GM23338 (cell line): ENCODE measurements around the gene GATAD2A.

Source experiments
- CREB1 ChIP-seq: fragments of 250-450 bp; sonication (Bioruptor Pico); IDR thresholded peaks from 2 replicates; pipeline ENCODE4 v1.5.0; 2020; ENCODE audit warnings: low read depth, mild to moderate bottlenecking, moderate library complexity
- CTCF ChIP-seq, 2 experiments: fragments of 200-600 bp in 1 of 2; sonication (generic) in 1 of 2; conservative IDR thresholded peaks; 2 replicates each; pipeline versions ENCODE4 v1.5.1 to v1.6.1; 2016 to 2017; ENCODE audit warnings: antibody characterized with exemption in 2 of 2, low read depth in 2 of 2, mild to moderate bottlenecking in 2 of 2, moderate library complexity in 1 of 2
- ETS1 ChIP-seq: IDR thresholded peaks from 2 replicates; pipeline ENCODE4 v1.6.1; 2016; ENCODE audit warnings: antibody characterized with exemption
- EZH2 ChIP-seq: fragments of 200-600 bp; sonication (generic); IDR thresholded peaks from one replicate; pipeline ENCODE4 v1.8.0; 2017; ENCODE audit warnings: antibody characterized with exemption, mild to moderate bottlenecking, low read depth; ENCODE audit not compliant: unreplicated experiment
- EZH2phosphoT487 ChIP-seq: fragments of 200-600 bp; sonication (generic); IDR thresholded peaks from one replicate; pipeline ENCODE4 v1.8.1; 2018; ENCODE audit warnings: antibody characterized with exemption; ENCODE audit not compliant: unreplicated experiment
- JUNB ChIP-seq: IDR thresholded peaks from one replicate; pipeline ENCODE4 v1.6.1; 2016; ENCODE audit warnings: antibody characterized with exemption; ENCODE audit not compliant: unreplicated experiment
- POLR2AphosphoS5 ChIP-seq: IDR thresholded peaks from 2 replicates; pipeline ENCODE4 v1.6.1; 2016; ENCODE audit warnings: antibody characterized with exemption, low read depth
- REST ChIP-seq: IDR thresholded peaks from one replicate; pipeline ENCODE4 v1.6.1; 2018; ENCODE audit warnings: antibody characterized with exemption; ENCODE audit not compliant: unreplicated experiment

GRCh38 chr19:19461671-19462622 is 56.5 kb downstream of the GATAD2A start:
- TF ChIP-seq REST (no peak), CTCF (conservative IDR thresholded peaks at IDR 0.05; ENCODE audit: low read depth in 2 of 2) (no peak), CREB1 (CRISPR knock-in tag) (peak; percentile 70), EZH2 (no peak), EZH2phosphoT487 (no peak), ETS1 (no peak), POLR2AphosphoS5 (no peak), JUNB (no peak)
